ENCODE measurements around the gene SMIM13. TPM values are rescaled to one million over a fixed set of nuclear protein-coding genes. Genes with fewer than 3 reads are reported as not detected.

The SMIM13 gene
- total and polyA plus RNA-seq, 8 donors, result 1.2 to 15.8 (median 3.0) TPM

DNA sequence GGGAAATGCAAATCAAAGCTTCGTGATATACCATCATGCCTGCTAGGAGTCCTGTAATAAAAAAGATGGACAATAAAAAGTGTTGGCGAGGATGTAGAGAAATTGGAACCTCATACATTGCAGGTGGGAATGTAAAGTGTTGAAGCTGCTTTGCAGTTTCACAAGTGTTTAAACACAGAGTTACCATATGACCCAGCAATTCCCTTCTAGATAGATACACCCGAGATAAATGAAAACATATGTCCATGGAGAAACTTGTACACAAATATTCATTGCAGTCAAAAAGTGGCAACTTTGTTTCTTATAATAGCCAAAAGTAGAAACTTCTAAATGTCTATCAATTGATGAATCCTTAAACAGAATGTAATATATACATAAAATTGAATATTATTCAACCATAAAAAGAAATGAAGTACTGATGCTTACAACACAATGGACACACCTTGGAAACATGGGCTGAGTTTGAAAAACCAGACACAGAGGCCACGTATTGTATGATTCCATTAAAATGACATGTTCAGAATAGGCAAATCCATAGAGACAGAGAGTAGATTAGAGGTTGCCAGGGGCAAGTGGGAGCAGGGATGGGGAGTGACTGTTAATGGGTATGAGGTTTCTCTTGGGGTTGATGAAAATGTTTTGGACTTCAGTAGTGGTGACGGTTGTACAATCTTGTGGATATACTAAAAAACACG is 38.7 kb downstream of the SMIM13 start:
- intact Hi-C loops (cut with DNase I; ENCODE audit: low total_unique reads), result no loop called here
- WGBS, 5 donors, result 91 to 96% (median 95%) methylated on average over 6 of the region's 6 CpGs
- no peak for DNase-seq
- Histone ChIP-seq H3K4me1 (no peaks in the 10 kb centered on the region), H3K27ac (no peak overlapping the region), H3K4me3 (no peak overlapping the region), H3K27me3 (no peaks in the 10 kb centered on the region), H3K9me3 (no peaks in the 10 kb centered on the region), H3K36me3 (peaks cover 8 to 21% (median 17%) of the 10 kb centered on the region in 4 donors)
- TF ChIP-seq, protein P1, sequence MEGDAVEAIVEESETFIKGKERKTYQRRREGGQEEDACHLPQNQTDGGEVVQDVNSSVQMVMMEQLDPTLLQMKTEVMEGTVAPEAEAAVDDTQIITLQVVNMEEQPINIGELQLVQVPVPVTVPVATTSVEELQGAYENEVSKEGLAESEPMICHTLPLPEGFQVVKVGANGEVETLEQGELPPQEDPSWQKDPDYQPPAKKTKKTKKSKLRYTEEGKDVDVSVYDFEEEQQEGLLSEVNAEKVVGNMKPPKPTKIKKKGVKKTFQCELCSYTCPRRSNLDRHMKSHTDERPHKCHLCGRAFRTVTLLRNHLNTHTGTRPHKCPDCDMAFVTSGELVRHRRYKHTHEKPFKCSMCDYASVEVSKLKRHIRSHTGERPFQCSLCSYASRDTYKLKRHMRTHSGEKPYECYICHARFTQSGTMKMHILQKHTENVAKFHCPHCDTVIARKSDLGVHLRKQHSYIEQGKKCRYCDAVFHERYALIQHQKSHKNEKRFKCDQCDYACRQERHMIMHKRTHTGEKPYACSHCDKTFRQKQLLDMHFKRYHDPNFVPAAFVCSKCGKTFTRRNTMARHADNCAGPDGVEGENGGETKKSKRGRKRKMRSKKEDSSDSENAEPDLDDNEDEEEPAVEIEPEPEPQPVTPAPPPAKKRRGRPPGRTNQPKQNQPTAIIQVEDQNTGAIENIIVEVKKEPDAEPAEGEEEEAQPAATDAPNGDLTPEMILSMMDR (IDR thresholded peaks at IDR 0.05), result no peak
- TF ChIP-seq EP300 (IDR thresholded peaks at IDR 0.05) (no peak), POLR2AphosphoS5 (IDR thresholded peaks at IDR 0.05) (no peak), POLR2A (IDR thresholded peaks at IDR 0.05) (no peak)

DNA sequence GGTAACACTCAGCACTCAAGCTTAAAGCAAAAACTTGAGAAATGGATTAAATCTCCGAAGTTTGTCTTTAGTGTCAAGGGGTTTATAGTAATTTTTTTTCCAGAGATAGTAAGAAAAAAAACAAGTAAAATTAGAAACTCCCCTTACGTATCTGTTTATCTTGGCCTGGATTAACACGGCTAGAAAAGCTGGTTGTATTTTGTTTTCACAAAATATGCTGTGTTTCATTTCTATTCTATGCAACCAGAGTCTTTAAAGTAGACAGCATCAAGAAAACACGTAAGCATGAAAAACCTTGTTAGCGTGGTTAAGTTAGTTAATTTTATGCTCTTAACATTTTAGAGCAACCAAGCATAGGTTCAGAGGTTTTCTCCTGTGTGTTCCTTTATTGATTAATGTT is 39.6 kb downstream of the SMIM13 start:
- no peaks in the 10 kb centered on the region for H3K27me3 ChIP-seq
- intact Hi-C loops (cut with DNase I; ENCODE audit: low total_unique reads), result no loop called here
- WGBS, 5 donors, result 80 to 82% (median 80%) methylated on average over 5 of the region's 5 CpGs
- no peak overlapping the region for H3K27ac ChIP-seq
- H3K4me3 ChIP-seq, result no peak overlapping the region
- TF ChIP-seq POLR2A (IDR thresholded peaks at IDR 0.05), result no peak
- TF ChIP-seq, protein P1 (IDR thresholded peaks at IDR 0.05), result no peak
- no peak for TF ChIP-seq EP300 (IDR thresholded peaks at IDR 0.05)
- no peak for TF ChIP-seq POLR2AphosphoS5 (IDR thresholded peaks at IDR 0.05)
- peaks cover 8 to 18% (median 17%) of the 10 kb centered on the region in 4 donors for H3K36me3 ChIP-seq
- no peaks in the 10 kb centered on the region for H3K4me1 ChIP-seq
- DNase-seq, result no peak
- no peaks in the 10 kb centered on the region for H3K9me3 ChIP-seq

DNA sequence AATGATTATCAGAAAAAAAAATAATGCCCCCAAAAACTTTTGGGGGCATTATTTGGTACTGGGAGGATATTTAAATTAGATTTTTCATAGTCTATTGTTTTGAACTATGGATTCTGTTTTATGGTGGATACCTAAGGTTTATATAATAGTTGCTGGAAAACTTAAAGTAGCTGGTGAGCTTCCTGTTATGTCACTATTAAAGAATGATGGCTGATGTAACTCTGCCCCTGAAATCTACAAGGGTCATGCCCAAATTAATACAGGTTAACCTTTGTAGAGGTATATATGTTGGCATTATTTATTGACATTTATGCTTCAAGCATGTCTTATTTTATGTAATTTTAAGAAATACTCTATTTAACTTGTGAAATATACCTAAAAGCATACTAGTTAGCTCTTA is 43.2 kb downstream of the SMIM13 start:
- peaks cover 8 to 18% (median 17%) of the 10 kb centered on the region in 4 donors for H3K36me3 ChIP-seq
- TF ChIP-seq POLR2AphosphoS5 (IDR thresholded peaks at IDR 0.05) (no peak), EP300 (IDR thresholded peaks at IDR 0.05) (no peak), POLR2A (IDR thresholded peaks at IDR 0.05) (no peak)
- TF ChIP-seq, protein P1 (IDR thresholded peaks at IDR 0.05), result no peak
- no peak overlapping the region for H3K4me3 ChIP-seq
- intact Hi-C loops (cut with DNase I; ENCODE audit: low total_unique reads), result no loop called here
- DNase-seq, result no peak
- no peak overlapping the region for H3K27ac ChIP-seq
- H3K27me3 ChIP-seq, result no peaks in the 10 kb centered on the region
- H3K9me3 ChIP-seq, result no peaks in the 10 kb centered on the region
- H3K4me1 ChIP-seq, result no peaks in the 10 kb centered on the region

DNA sequence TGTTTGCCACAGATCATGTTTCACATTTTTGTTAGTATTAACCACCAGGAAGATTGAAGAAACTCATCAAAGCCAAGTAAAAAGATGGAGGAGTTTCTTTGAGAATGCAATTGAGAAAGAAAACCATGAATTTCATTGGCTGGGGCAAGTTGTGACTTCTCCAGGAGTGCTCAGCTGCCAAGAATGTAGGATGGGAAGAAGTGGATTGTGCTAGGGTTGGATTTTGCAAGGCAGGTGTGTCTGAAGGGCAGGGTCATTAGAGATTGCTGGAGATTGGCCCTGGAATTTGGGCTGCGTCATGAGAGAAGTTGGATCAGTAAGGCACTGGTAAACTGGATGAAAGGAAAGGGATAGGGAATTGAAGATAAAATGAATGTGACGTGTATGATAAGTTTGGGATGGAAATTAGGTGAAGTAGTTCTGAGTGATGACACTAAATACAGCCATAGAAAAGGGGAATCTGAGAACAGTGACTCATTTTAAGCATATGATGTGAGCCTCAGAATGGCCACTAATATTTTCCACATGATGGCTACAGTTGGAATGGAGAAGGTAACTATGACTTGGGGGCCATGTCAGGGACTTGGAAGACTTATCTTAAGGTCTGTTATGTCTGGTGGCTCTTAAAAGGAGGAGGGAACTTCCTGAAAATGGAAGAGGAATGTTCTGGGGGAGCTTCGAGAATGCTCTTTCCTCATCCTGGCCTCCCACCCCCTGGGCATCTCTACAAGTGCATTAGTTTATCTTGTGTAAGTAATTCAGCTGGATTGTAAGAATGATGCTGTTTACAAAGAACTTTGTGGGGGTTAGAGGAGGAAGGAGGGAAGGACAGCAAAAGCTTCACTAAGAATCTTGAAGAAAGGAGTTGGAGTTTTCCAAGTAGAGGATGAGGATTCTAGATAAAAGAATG is 45.7 kb downstream of the SMIM13 start:
- H3K36me3 ChIP-seq, result peaks cover 8 to 18% (median 15%) of the 10 kb centered on the region in 4 donors
- no peaks in the 10 kb centered on the region for H3K27me3 ChIP-seq
- no peak for DNase-seq
- WGBS, 5 donors, result 79 to 90% (median 86%) methylated on average over 3 of the region's 3 CpGs
- no peaks in the 10 kb centered on the region for H3K9me3 ChIP-seq
- H3K4me1 ChIP-seq, result no peaks in the 10 kb centered on the region
- H3K4me3 ChIP-seq, result no peak overlapping the region
- H3K27ac ChIP-seq, result no peak overlapping the region
- TF ChIP-seq, protein P1 (IDR thresholded peaks at IDR 0.05), result no peak
- TF ChIP-seq EP300 (IDR thresholded peaks at IDR 0.05), result no peak
- intact Hi-C loops (cut with DNase I; ENCODE audit: low total_unique reads), result no loop called here
